ENCODE results near the gene MINDY4B. TPM values are rescaled to one million over a fixed set of nuclear protein-coding genes. Genes with fewer than 3 reads are reported as not detected.

The MINDY4B gene
- total RNA-seq, 3 donors from 2014 or later (not counting 1 experiment from before 2014, with no cell fraction given): not detected

- H3K4me3 Mint-ChIP-seq: no peak overlapping the region
- no peak for ATAC-seq
- no peaks in the 10 kb centered on the region for H3K4me1 ChIP-seq (ENCODE audit: control insufficient read depth, insufficient read depth, low read length)
- H3K27me3 ChIP-seq (ENCODE audit: control insufficient read depth, insufficient read depth, low read length): no peaks in the 10 kb centered on the region
- no peak for TF ChIP-seq CTCF (IDR thresholded peaks at IDR 0.05)
- peaks cover 9 to 17% of the 10 kb centered on the region in 2 donors for H3K27me3 Mint-ChIP-seq (ENCODE audit: low read depth in 2 of 2)
- 20% methylated on average over 2 of the region's 2 CpGs for WGBS (ENCODE audit: insufficient coverage)
- no peaks in the 10 kb centered on the region for H3K36me3 ChIP-seq (ENCODE audit: control insufficient read depth, insufficient read depth, low read length)
- DNase-seq: no peak
- H3K27ac Mint-ChIP-seq: no peak overlapping the region
- H3K4me3 ChIP-seq (ENCODE audit: low read length): no peak overlapping the region
- no peaks in the 10 kb centered on the region for H3K9me3 ChIP-seq (ENCODE audit: control insufficient read depth, insufficient read depth, low read length)
- no peaks in the 10 kb centered on the region for H3K9me3 Mint-ChIP-seq
- H3K36me3 Mint-ChIP-seq: no peaks in the 10 kb centered on the region
- H3K4me1 Mint-ChIP-seq: no peaks in the 10 kb centered on the region
- intact Hi-C loops (cut with micrococcal nuclease): no loop called here
- no peak overlapping the region for H3K27ac ChIP-seq (ENCODE audit: low read length)
These were observed 6.1 kb downstream of the MINDY4B start for GRCh38 chr3:150899141-150899540.

- intact Hi-C loops (cut with micrococcal nuclease): no loop called here
These were observed 7.0 kb downstream of the MINDY4B start for GRCh38 chr3:150898046-150898754.

GRCh38 chr3:150897592-150897991 is 7.6 kb downstream of the MINDY4B start:
- intact Hi-C loops (cut with micrococcal nuclease): no loop called here
- Histone ChIP-seq H3K27me3 (ENCODE audit: control insufficient read depth, insufficient read depth, low read length) (no peaks in the 10 kb centered on the region), H3K4me1 (ENCODE audit: control insufficient read depth, insufficient read depth, low read length) (no peaks in the 10 kb centered on the region), H3K9me3 (ENCODE audit: control insufficient read depth, insufficient read depth, low read length) (no peaks in the 10 kb centered on the region), H3K4me3 (ENCODE audit: low read length) (no peak overlapping the region), H3K36me3 (ENCODE audit: control insufficient read depth, insufficient read depth, low read length) (no peaks in the 10 kb centered on the region), H3K27ac (ENCODE audit: low read length) (no peak overlapping the region)
- Mint-ChIP-seq H3K36me3 (no peaks in the 10 kb centered on the region), H3K27ac (no peak overlapping the region), H3K4me3 (no peak overlapping the region), H3K27me3 (ENCODE audit: low read depth in 2 of 2) (peaks cover 1 to 17% of the 10 kb centered on the region in 2 donors), H3K4me1 (no peaks in the 10 kb centered on the region), H3K9me3 (no peaks in the 10 kb centered on the region)
- ATAC-seq (no peak), DNase-seq (no peak)
- WGBS (ENCODE audit: insufficient coverage): 94% methylated on average over 2 of the region's 3 CpGs
- no peak for TF ChIP-seq CTCF (IDR thresholded peaks at IDR 0.05)

More at GRCh38 chr3:150898046-150898754, 7.0 kb downstream of the MINDY4B start:
- Histone ChIP-seq H3K27me3 (ENCODE audit: control insufficient read depth, insufficient read depth, low read length) (no peaks in the 10 kb centered on the region), H3K4me1 (ENCODE audit: control insufficient read depth, insufficient read depth, low read length) (no peaks in the 10 kb centered on the region), H3K27ac (ENCODE audit: low read length) (no peak overlapping the region), H3K36me3 (ENCODE audit: control insufficient read depth, insufficient read depth, low read length) (no peaks in the 10 kb centered on the region), H3K4me3 (ENCODE audit: low read length) (no peak overlapping the region), H3K9me3 (ENCODE audit: control insufficient read depth, insufficient read depth, low read length) (no peaks in the 10 kb centered on the region)
- TF ChIP-seq CTCF (IDR thresholded peaks at IDR 0.05): no peak
- Mint-ChIP-seq H3K9me3 (no peaks in the 10 kb centered on the region), H3K27me3 (ENCODE audit: low read depth in 2 of 2) (peaks cover 7 to 17% of the 10 kb centered on the region in 2 donors), H3K4me1 (no peaks in the 10 kb centered on the region), H3K27ac (no peak overlapping the region), H3K4me3 (no peak overlapping the region), H3K36me3 (no peaks in the 10 kb centered on the region)
- ATAC-seq (no peak), DNase-seq (no peak)
- WGBS (ENCODE audit: insufficient coverage): 95% methylated on average over 1 of the region's 3 CpGs

GRCh38 chr3:150890831-150891230 is 14.4 kb downstream of the MINDY4B start:
- no peak for DNase-seq
- Histone ChIP-seq H3K27ac (ENCODE audit: low read length) (no peak overlapping the region), H3K4me3 (ENCODE audit: low read length) (no peak overlapping the region), H3K36me3 (ENCODE audit: control insufficient read depth, insufficient read depth, low read length) (no peaks in the 10 kb centered on the region), H3K9me3 (ENCODE audit: control insufficient read depth, insufficient read depth, low read length) (no peaks in the 10 kb centered on the region), H3K27me3 (ENCODE audit: control insufficient read depth, insufficient read depth, low read length) (no peaks in the 10 kb centered on the region), H3K4me1 (ENCODE audit: control insufficient read depth, insufficient read depth, low read length) (no peaks in the 10 kb centered on the region)
- Mint-ChIP-seq H3K4me3 (no peak overlapping the region), H3K36me3 (no peaks in the 10 kb centered on the region), H3K27me3 (ENCODE audit: low read depth in 2 of 2) (peaks cover 10% of the 10 kb centered on the region in 2 donors), H3K9me3 (no peaks in the 10 kb centered on the region), H3K27ac (no peak overlapping the region), H3K4me1 (no peaks in the 10 kb centered on the region)
- WGBS (ENCODE audit: insufficient coverage): 94% methylated on average over 9 of the region's 9 CpGs
- ATAC-seq: no peak
- intact Hi-C loops (cut with micrococcal nuclease): no loop called here
- no peak for TF ChIP-seq CTCF (IDR thresholded peaks at IDR 0.05)
